PFSK-1 (cell line): Measurements from ENCODE around the gene SUPV3L1.

ENCODE experiments used
- FOXP2 ChIP-seq: optimal IDR thresholded peaks from 2 replicates; pipeline ENCODE3; 2011; ENCODE audit warnings: borderline replicate concordance, control low read depth, inconsistent platforms; ENCODE audit not compliant: insufficient read depth; ENCODE audit errors: extremely low read length, extremely low read depth
- POLR2AphosphoS5 ChIP-seq: IDR thresholded peaks from 2 replicates; pipeline ENCODE4 v1.6.1; 2012; ENCODE audit warnings: low read depth, mild to moderate bottlenecking, control low read depth, low read length, moderate library complexity
- REST ChIP-seq, 2 experiments: IDR thresholded peaks; 2 replicates each; pipeline versions ENCODE4 v1.6.1 to v1.8.0; 2011 to 2012; ENCODE audit warnings: low read depth in 2 of 2, low read length in 2 of 2, control low read depth in 1 of 2, inconsistent platforms in 1 of 2, mild to moderate bottlenecking in 1 of 2, moderate library complexity in 1 of 2; ENCODE audit not compliant: insufficient read depth in 1 of 2
- SIN3A ChIP-seq: IDR thresholded peaks from 2 replicates; pipeline ENCODE4 v1.6.1; 2012; ENCODE audit warnings: mild to moderate bottlenecking, low read length, moderate library complexity, borderline replicate concordance; ENCODE audit not compliant: insufficient read depth
- TAF1 ChIP-seq: IDR thresholded peaks from 2 replicates; pipeline ENCODE4 v1.6.1; 2012; ENCODE audit warnings: low read length, control low read depth, borderline replicate concordance; ENCODE audit not compliant: insufficient read depth

SUPV3L1 gene

GRCh38 chr10:69179089-69179742, 818 bp upstream of the SUPV3L1 start:
- no peak for TF ChIP-seq TAF1
- TF ChIP-seq REST (IDR thresholded peaks at IDR 0.05; ENCODE audit: insufficient read depth in 1 of 2, low read depth in 2 of 2, low read length in 2 of 2) = no peak

- TF ChIP-seq REST (IDR thresholded peaks at IDR 0.05; ENCODE audit: insufficient read depth in 1 of 2, low read depth in 2 of 2, low read length in 2 of 2) (no peak), POLR2AphosphoS5 (no peak), FOXP2 (no peak), TAF1 (no peak), SIN3A (no peak)
These were observed 631 bp downstream of the SUPV3L1 start for GRCh38 chr10:69180525-69181204.

- no peak for TF ChIP-seq TAF1
- TF ChIP-seq REST (IDR thresholded peaks at IDR 0.05; ENCODE audit: insufficient read depth in 1 of 2, low read depth in 2 of 2, low read length in 2 of 2) = no peak
- no peak for TF ChIP-seq POLR2AphosphoS5
- no peak for TF ChIP-seq SIN3A
- no peak for TF ChIP-seq FOXP2
These were observed 1.4 kb downstream of the SUPV3L1 start for GRCh38 chr10:69181433-69181832.

GRCh38 chr10:69182005-69182404, 2.0 kb downstream of the SUPV3L1 start:
- TF ChIP-seq POLR2AphosphoS5 (no peak), REST (IDR thresholded peaks at IDR 0.05; ENCODE audit: insufficient read depth in 1 of 2, low read depth in 2 of 2, low read length in 2 of 2) (no peak)

GRCh38 chr10:69186524-69186923, 6.5 kb downstream of the SUPV3L1 start:
- TF ChIP-seq POLR2AphosphoS5 = no peak
- TF ChIP-seq TAF1 = no peak
- TF ChIP-seq REST (IDR thresholded peaks at IDR 0.05; ENCODE audit: insufficient read depth in 1 of 2, low read depth in 2 of 2, low read length in 2 of 2) = no peak
- no peak for TF ChIP-seq FOXP2
- no peak for TF ChIP-seq SIN3A
